Measurements from ENCODE around the gene DNPH1.

DNPH1 gene

GRCh38 chr6:43178150-43178549 is 51.1 kb downstream of the DNPH1 start:
- peaks cover 16% of the 10 kb centered on the region for H3F3A ChIP-seq (ENCODE audit: low read depth)
- H3K4me2 ChIP-seq (ENCODE audit: low read depth, low read length, poor library complexity, severe bottlenecking): no peak overlapping the region
- H3K4me3 ChIP-seq (ENCODE audit: low read length, poor library complexity, severe bottlenecking): no peak overlapping the region
- no peak overlapping the region for H2AFZ ChIP-seq (ENCODE audit: low read length)
- TF ChIP-seq EZH2phosphoT487 (IDR thresholded peaks at IDR 0.05; ENCODE audit: borderline replicate concordance) (no peak), CTCF (conservative IDR thresholded peaks at IDR 0.05; ENCODE audit: low read length) (no peak)
- no peaks in the 10 kb centered on the region for H3K9me2 ChIP-seq (replicated peaks; ENCODE audit: low read depth, low read length)
- peaks cover 49% of the 10 kb centered on the region for H3K79me2 ChIP-seq (ENCODE audit: insufficient read depth, low read length)
- no peaks in the 10 kb centered on the region for H3K9me3 ChIP-seq (ENCODE audit: insufficient read depth, low read depth, low read length)
- peaks cover 42% of the 10 kb centered on the region; the same call in 1 of the 2 replicates for H3K36me3 ChIP-seq (ENCODE audit: insufficient read depth, low read length)
- H4K20me1 ChIP-seq (ENCODE audit: insufficient read depth, low read length, poor library complexity, severe bottlenecking): peaks cover 34% of the 10 kb centered on the region
- peaks cover 43% of the 10 kb centered on the region for H3K4me1 ChIP-seq (ENCODE audit: insufficient read depth, low read length, poor library complexity, severe bottlenecking)
- no peaks in the 10 kb centered on the region for H3K27me3 ChIP-seq (ENCODE audit: insufficient read depth, low read length, poor library complexity, severe bottlenecking)
- H3K9ac ChIP-seq (ENCODE audit: low read depth, low read length, poor library complexity, severe bottlenecking): no peak overlapping the region

- Histone ChIP-seq H3K4me1 (ENCODE audit: insufficient read depth, low read length, poor library complexity, severe bottlenecking) (peaks cover 37% of the 10 kb centered on the region), H3K9me3 (ENCODE audit: insufficient read depth, low read depth, low read length) (no peaks in the 10 kb centered on the region), H3K36me3 (ENCODE audit: insufficient read depth, low read length) (peaks cover 42% of the 10 kb centered on the region; the same call in 1 of the 2 replicates), H3K79me2 (ENCODE audit: insufficient read depth, low read length) (peaks cover 55% of the 10 kb centered on the region), H3K9me2 (replicated peaks; ENCODE audit: low read depth, low read length) (no peaks in the 10 kb centered on the region), H3K4me2 (ENCODE audit: low read depth, low read length, poor library complexity, severe bottlenecking) (peak overlapping the region; percentile 92), H2AFZ (ENCODE audit: low read length) (no peak overlapping the region), H3K9ac (ENCODE audit: low read depth, low read length, poor library complexity, severe bottlenecking) (no peak overlapping the region), H3F3A (ENCODE audit: low read depth) (peaks cover 12% of the 10 kb centered on the region), H3K27me3 (ENCODE audit: insufficient read depth, low read length, poor library complexity, severe bottlenecking) (no peaks in the 10 kb centered on the region), H3K4me3 (ENCODE audit: low read length, poor library complexity, severe bottlenecking) (no peak overlapping the region), H4K20me1 (ENCODE audit: insufficient read depth, low read length, poor library complexity, severe bottlenecking) (peaks cover 44% of the 10 kb centered on the region)
- TF ChIP-seq CTCF (conservative IDR thresholded peaks at IDR 0.05; ENCODE audit: low read length) (no peak), EZH2phosphoT487 (IDR thresholded peaks at IDR 0.05; ENCODE audit: borderline replicate concordance) (no peak)
These were observed 52.9 kb downstream of the DNPH1 start for GRCh38 chr6:43176423-43176786.

GRCh38 chr6:43175676-43176422 is 53.4 kb downstream of the DNPH1 start:
- no peaks in the 10 kb centered on the region for H3K9me3 ChIP-seq (ENCODE audit: insufficient read depth, low read depth, low read length)
- TF ChIP-seq CTCF (conservative IDR thresholded peaks at IDR 0.05; ENCODE audit: low read length) (no peak), EZH2phosphoT487 (IDR thresholded peaks at IDR 0.05; ENCODE audit: borderline replicate concordance) (no peak)

More at GRCh38 chr6:43175676-43176422, 53.4 kb downstream of the DNPH1 start:
- Histone ChIP-seq H3K9ac (ENCODE audit: low read depth, low read length, poor library complexity, severe bottlenecking) (no peak overlapping the region), H3K4me2 (ENCODE audit: low read depth, low read length, poor library complexity, severe bottlenecking) (peak overlapping the region; percentile 92), H3K36me3 (ENCODE audit: insufficient read depth, low read length) (peaks cover 42% of the 10 kb centered on the region; the same call in 1 of the 2 replicates), H3K9me2 (replicated peaks; ENCODE audit: low read depth, low read length) (no peaks in the 10 kb centered on the region), H3F3A (ENCODE audit: low read depth) (peaks cover 7% of the 10 kb centered on the region; the same call in 1 of the 2 replicates), H2AFZ (ENCODE audit: low read length) (no peak overlapping the region), H3K4me1 (ENCODE audit: insufficient read depth, low read length, poor library complexity, severe bottlenecking) (peaks cover 34% of the 10 kb centered on the region), H3K4me3 (ENCODE audit: low read length, poor library complexity, severe bottlenecking) (no peak overlapping the region), H3K79me2 (ENCODE audit: insufficient read depth, low read length) (peaks cover 55% of the 10 kb centered on the region), H4K20me1 (ENCODE audit: insufficient read depth, low read length, poor library complexity, severe bottlenecking) (peaks cover 44% of the 10 kb centered on the region), H3K27me3 (ENCODE audit: insufficient read depth, low read length, poor library complexity, severe bottlenecking) (no peaks in the 10 kb centered on the region)
